OCI-LY7 (cell line): ENCODE measurements around the gene CERS1. TPM values are rescaled to one million over a fixed set of nuclear protein-coding genes. Genes with fewer than 3 reads are reported as not detected.

ENCODE experiments used
- BruUV-seq: library from RNA; stranded (reverse); fragments of 400-500 nt; replicated peaks from 2 replicates; lab custom pipeline; 2021; lab: Mats Ljungman, UMichigan
- CTCF ChIA-PET: fragments of 300-600 bp; sonication (Branson Sonifier 250); formaldehyde crosslinking; loops from one replicate; lab custom pipeline; 2022; ENCODE audit warnings: antibody characterized with exemption; ENCODE audit not compliant: unreplicated experiment; lab: Charles Lee
- POLR2A ChIA-PET: fragments of 300-600 bp; sonication (Branson Sonifier 250); formaldehyde crosslinking; loops from one replicate; lab custom pipeline; 2022; ENCODE audit warnings: antibody characterized with exemption; lab: Charles Lee
- DNase-seq: peaks from one replicate; pipeline ENCODE4 v3.0.0-alpha.2; 2015; ENCODE audit warnings: low spot score
- H2AFZ ChIP-seq: fragments of 200-600 bp; sonication (generic), shearing (Covaris generic); 2 replicates; pipeline ENCODE4 v1.6.1; 2014; ENCODE audit warnings: mild to moderate bottlenecking, antibody characterized with exemption, low read length, moderate library complexity
- H3K27ac ChIP-seq: fragments of 200-600 bp; sonication (generic); 2 replicates; pipeline ENCODE4 v1.5.1; 2014; ENCODE audit warnings: mixed run types, low read depth, mild to moderate bottlenecking, moderate library complexity, low read length, inconsistent platforms; ENCODE audit not compliant: poor library complexity, severe bottlenecking
- H3K36me3 ChIP-seq: fragments of 200-600 bp; sonication (generic); 2 replicates; pipeline ENCODE4 v1.6.1; 2014; ENCODE audit warnings: mild to moderate bottlenecking, antibody characterized with exemption, low read length, moderate library complexity, mixed read lengths; ENCODE audit not compliant: insufficient read depth
- H3K4me1 ChIP-seq: fragments of 200-600 bp; sonication (generic); 2 replicates; pipeline ENCODE4 v1.5.1; 2014; ENCODE audit warnings: mild to moderate bottlenecking, low read length; ENCODE audit not compliant: insufficient read depth, poor library complexity, severe bottlenecking
- H3K4me2 ChIP-seq: fragments of 200-600 bp; sonication (generic); 2 replicates; pipeline ENCODE4 v1.6.1; 2014; ENCODE audit warnings: mild to moderate bottlenecking, low read length
- H3K4me3 ChIP-seq: fragments of 200-600 bp; sonication (generic); 2 replicates; pipeline ENCODE4 v1.5.1; 2014; ENCODE audit warnings: mild to moderate bottlenecking, low read depth, low read length; ENCODE audit not compliant: poor library complexity, severe bottlenecking
- H3K79me2 ChIP-seq: fragments of 200-600 bp; sonication (generic); 2 replicates; pipeline ENCODE4 v1.6.1; 2016; ENCODE audit warnings: low read depth, mild to moderate bottlenecking, low read length, moderate library complexity, mixed read lengths; ENCODE audit not compliant: insufficient read depth
- H3K9me2 ChIP-seq: fragments of 200-600 bp; sonication (generic); 2 replicates; pipeline ENCODE4 v1.6.1; 2016; ENCODE audit warnings: mild to moderate bottlenecking, low read length, mixed read lengths; ENCODE audit not compliant: insufficient read depth
- H3K9me3 ChIP-seq: fragments of 200-600 bp; sonication (generic); 2 replicates; pipeline ENCODE4 v1.6.1; 2014; ENCODE audit warnings: mild to moderate bottlenecking, mixed run types, low read length, mixed read lengths
- H4K20me1 ChIP-seq: fragments of 200-600 bp; sonication (generic); 2 replicates; pipeline ENCODE4 v1.6.1; 2014; ENCODE audit warnings: mild to moderate bottlenecking, antibody characterized with exemption, low read length, moderate library complexity, mixed read lengths; ENCODE audit not compliant: insufficient read depth
- EZH2phosphoT487 ChIP-seq: fragments of 200-600 bp; sonication (generic); IDR thresholded peaks from 2 replicates; pipeline ENCODE4 v1.6.1; 2018; ENCODE audit warnings: low read depth, borderline replicate concordance, mild to moderate bottlenecking, mixed run types, antibody characterized with exemption, low read length, moderate library complexity, mixed read lengths
- intact Hi-C: fragments of 100-400 bp; cut with micrococcal nuclease; formaldehyde crosslinking; loops from one replicate; pipeline ENCODE4 v1.10.0; 2022; ENCODE audit not compliant: unreplicated experiment
- total RNA-seq, 2 experiments: library from RNA; depleted of rRNA in 1 of 2; stranded (reverse); fragments of >200 nt in 1 of 2; shearing (Covaris generic) in 1 of 2; gene quantifications; 2 replicates each; pipeline ENCODE4 v1.2.3, GENCODE V29; 2014 to 2022
- TF ChIP-seq, protein P1 (sequence below): fragments of 200-600 bp; sonication (generic); conservative IDR thresholded peaks from 2 replicates; pipeline ENCODE4 v1.5.1; 2014; ENCODE audit warnings: mild to moderate bottlenecking, antibody characterized with exemption, low read length, moderate library complexity, mixed read lengths

Gene CERS1
- total RNA-seq, 2 experiments from 2014 or later: 0.09 TPM; not detected in 1

DNA sequence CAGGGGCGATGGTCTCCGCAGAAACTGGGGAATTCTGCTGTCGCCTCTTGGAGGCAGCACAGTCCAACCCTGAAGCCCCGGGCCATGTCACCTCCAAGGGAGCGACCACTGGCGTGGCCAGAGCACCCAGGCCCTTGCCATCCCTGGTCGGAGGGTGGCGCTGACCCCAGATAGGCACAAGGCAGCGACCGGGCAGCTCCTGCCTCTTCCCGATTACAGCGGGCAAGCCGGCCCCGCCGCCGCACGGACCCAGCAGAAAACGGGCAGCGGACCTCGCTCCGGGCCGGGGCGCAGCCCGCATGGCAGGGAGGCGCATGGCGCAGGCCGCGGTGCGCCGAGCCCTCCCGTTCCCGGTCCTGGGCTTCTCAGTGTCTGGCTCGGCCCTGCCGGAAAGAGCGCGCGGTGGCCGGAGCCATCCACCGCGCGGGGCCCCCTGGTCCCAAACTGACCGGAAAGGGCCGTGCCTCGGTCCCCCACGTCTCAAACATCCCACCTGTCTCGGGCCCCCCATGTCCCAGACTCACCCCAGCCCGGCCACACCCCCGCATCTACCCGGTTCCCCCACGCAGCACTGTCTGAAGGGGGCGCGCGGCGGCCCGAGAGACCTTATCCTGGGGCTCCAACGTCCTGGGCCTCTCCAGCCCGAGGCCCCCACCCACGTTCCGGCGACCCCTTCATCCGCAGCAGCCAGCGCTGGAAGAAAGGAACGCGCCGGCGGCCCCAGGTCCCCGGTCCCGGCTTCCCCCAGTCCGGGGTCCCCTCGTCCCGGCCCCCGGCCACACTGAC lies 727 bp downstream of the CERS1 start:
- no peaks in the 10 kb centered on the region for H3K9me3 ChIP-seq
- no peak overlapping the region for H3K4me3 ChIP-seq
- CTCF ChIA-PET: interaction anchor here (0.5 kb wide), 1 partner anchor 55 kb away, joined by 9 read pairs; no protein-coding TSS in a partner anchor
- no TSS peak for BruUV-seq
- H3K4me1 ChIP-seq: no peaks in the 10 kb centered on the region
- no peak for TF ChIP-seq EZH2phosphoT487
- TF ChIP-seq, protein P1, sequence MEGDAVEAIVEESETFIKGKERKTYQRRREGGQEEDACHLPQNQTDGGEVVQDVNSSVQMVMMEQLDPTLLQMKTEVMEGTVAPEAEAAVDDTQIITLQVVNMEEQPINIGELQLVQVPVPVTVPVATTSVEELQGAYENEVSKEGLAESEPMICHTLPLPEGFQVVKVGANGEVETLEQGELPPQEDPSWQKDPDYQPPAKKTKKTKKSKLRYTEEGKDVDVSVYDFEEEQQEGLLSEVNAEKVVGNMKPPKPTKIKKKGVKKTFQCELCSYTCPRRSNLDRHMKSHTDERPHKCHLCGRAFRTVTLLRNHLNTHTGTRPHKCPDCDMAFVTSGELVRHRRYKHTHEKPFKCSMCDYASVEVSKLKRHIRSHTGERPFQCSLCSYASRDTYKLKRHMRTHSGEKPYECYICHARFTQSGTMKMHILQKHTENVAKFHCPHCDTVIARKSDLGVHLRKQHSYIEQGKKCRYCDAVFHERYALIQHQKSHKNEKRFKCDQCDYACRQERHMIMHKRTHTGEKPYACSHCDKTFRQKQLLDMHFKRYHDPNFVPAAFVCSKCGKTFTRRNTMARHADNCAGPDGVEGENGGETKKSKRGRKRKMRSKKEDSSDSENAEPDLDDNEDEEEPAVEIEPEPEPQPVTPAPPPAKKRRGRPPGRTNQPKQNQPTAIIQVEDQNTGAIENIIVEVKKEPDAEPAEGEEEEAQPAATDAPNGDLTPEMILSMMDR: peak; percentile 39
- no peaks in the 10 kb centered on the region for H3K9me2 ChIP-seq
- no peaks in the 10 kb centered on the region for H4K20me1 ChIP-seq
- H3K27ac ChIP-seq: no peak overlapping the region
- peak; percentile 34 for DNase-seq
- peaks cover 11% of the 10 kb centered on the region; the same call in 1 of the 2 replicates for H3K36me3 ChIP-seq
- POLR2A ChIA-PET: no interaction called here
- intact Hi-C loops: loop anchor here (2.0 kb wide), 1 partner anchor 92 kb away; no protein-coding TSS in a partner anchor
- H3K79me2 ChIP-seq: no peaks in the 10 kb centered on the region
- H2AFZ ChIP-seq: no peak overlapping the region
- peak overlapping the region; percentile 20; the same call in 1 of the 2 replicates for H3K4me2 ChIP-seq

- Histone ChIP-seq H3K36me3 (peaks cover 3% of the 10 kb centered on the region; the same call in 1 of the 2 replicates), H2AFZ (no peak overlapping the region), H3K4me1 (no peaks in the 10 kb centered on the region), H3K4me2 (no peak overlapping the region; the same call in 1 of the 2 replicates), H3K4me3 (no peak overlapping the region), H3K79me2 (no peaks in the 10 kb centered on the region), H3K27ac (no peak overlapping the region), H3K9me2 (no peaks in the 10 kb centered on the region), H4K20me1 (no peaks in the 10 kb centered on the region), H3K9me3 (no peaks in the 10 kb centered on the region)
- BruUV-seq: no TSS peak
- ChIA-PET CTCF (no interaction called here), POLR2A (no interaction called here)
- TF ChIP-seq EZH2phosphoT487: no peak
- no peak for DNase-seq
- intact Hi-C loops: loop anchor here (2.0 kb wide), 1 partner anchor 92 kb away; no protein-coding TSS in a partner anchor
Observed at GRCh38 chr19:18894254-18895037, 1.5 kb downstream of the CERS1 start.

- DNase-seq: no peak
- intact Hi-C loops: loop anchor here (2.0 kb wide), 1 partner anchor 93 kb away; no protein-coding TSS in a partner anchor
- H4K20me1 ChIP-seq: no peaks in the 10 kb centered on the region
- no TSS peak for BruUV-seq
- no peaks in the 10 kb centered on the region for H3K9me2 ChIP-seq
- no peaks in the 10 kb centered on the region for H3K79me2 ChIP-seq
- ChIA-PET POLR2A (no interaction called here), CTCF (no interaction called here)
- H3K36me3 ChIP-seq: no peaks in the 10 kb centered on the region
- no peak overlapping the region for H3K27ac ChIP-seq
- TF ChIP-seq, protein P1: no peak
- TF ChIP-seq EZH2phosphoT487: no peak
- H3K4me3 ChIP-seq: no peak overlapping the region
- no peak overlapping the region for H3K4me2 ChIP-seq
- H3K9me3 ChIP-seq: no peaks in the 10 kb centered on the region
- no peaks in the 10 kb centered on the region for H3K4me1 ChIP-seq
- no peak overlapping the region for H2AFZ ChIP-seq
Observed at GRCh38 chr19:18893587-18894253, 2.2 kb downstream of the CERS1 start.
